Esophagus squamous epithelium (tissue), 4 donors: ENCODE results near the gene RALA.

ENCODE experiments used
- CTCF ChIP-seq, 6 experiments: fragments of 450-650 bp in 4 of 6; fragments of 200-600 bp in 2 of 6; sonication (generic) in 2 of 6; IDR thresholded peaks; one replicate each; pipeline ENCODE4 v1.5.1; 2016 to 2019; ENCODE audit warnings: antibody characterized with exemption in 6 of 6, mild to moderate bottlenecking in 4 of 6, moderate library complexity in 4 of 6
- POLR2A ChIP-seq, 4 donors: fragments of 450-650 bp; IDR thresholded peaks; one replicate each; pipeline ENCODE4 v1.6.1; 2017; ENCODE audit warnings: antibody characterized with exemption in 4 of 4, mild to moderate bottlenecking in 4 of 4, moderate library complexity in 3 of 4

- TF ChIP-seq CTCF (IDR thresholded peaks at IDR 0.05) (no peak), POLR2A (IDR thresholded peaks at IDR 0.05) (no peak)
Observed at GRCh38 chr7:39745320-39745719, 121.9 kb downstream of the RALA start.
